GM12891 (cell line): ENCODE measurements around the gene SLC24A3.

ENCODE experiments used
- PAX5 ChIP-seq: IDR thresholded peaks from 2 replicates; pipeline ENCODE4 v1.6.1; 2011; ENCODE audit warnings: low read length, moderate library complexity, mild to moderate bottlenecking; ENCODE audit not compliant: insufficient read depth, severe bottlenecking
- POLR2A ChIP-seq: IDR thresholded peaks from 2 replicates; pipeline ENCODE4 v1.6.1; 2011; ENCODE audit warnings: low read depth, low read length, control low read depth
- POLR2AphosphoS5 ChIP-seq: IDR thresholded peaks from 2 replicates; pipeline ENCODE4 v1.6.1; 2011; ENCODE audit warnings: low read depth, low read length, control low read depth
- POU2F2 ChIP-seq: IDR thresholded peaks from 2 replicates; pipeline ENCODE4 v1.6.1; 2011; ENCODE audit warnings: low read depth, mild to moderate bottlenecking, control low read depth, low read length, moderate library complexity
- SPI1 ChIP-seq: IDR thresholded peaks from 2 replicates; pipeline ENCODE4 v1.6.1; 2011; ENCODE audit warnings: low read depth, low read length, control low read depth
- TAF1 ChIP-seq: IDR thresholded peaks from 2 replicates; pipeline ENCODE4 v1.6.1; 2011; ENCODE audit warnings: low read depth, low read length, control low read depth

DNA sequence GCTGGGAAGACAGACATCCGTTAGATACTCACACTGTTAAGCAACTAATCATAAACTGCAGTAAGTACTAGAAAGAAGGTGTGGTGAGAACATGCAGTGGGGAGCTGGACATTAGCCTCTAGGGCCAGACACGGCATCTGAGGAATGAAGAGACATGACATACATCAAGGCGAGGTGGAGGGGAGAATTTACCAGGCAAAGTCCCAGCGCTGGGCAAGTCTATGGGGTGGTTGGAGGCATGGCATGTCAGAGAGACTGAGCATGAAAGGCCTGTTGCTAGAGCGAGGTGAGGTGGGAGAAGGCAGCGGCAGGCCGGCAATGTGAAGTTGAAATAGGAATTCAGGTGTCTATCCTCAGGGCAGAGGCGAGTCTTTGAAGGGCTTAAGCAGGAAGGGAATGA, 31.8 kb downstream of the SLC24A3 start:
- TF ChIP-seq POLR2A (no peak), POLR2AphosphoS5 (no peak), TAF1 (no peak), SPI1 (no peak), PAX5 (no peak), POU2F2 (no peak)
